Stimulated activated CD8-positive, alpha-beta memory T cell treated with anti-CD3 and anti-CD28 coated beads, Interleukin-12 subunit alpha, Interleukin-12 subunit beta, amount 100 ng/mL, for 24 hours (primary cell): ENCODE measurements around the gene HYI.
A peak's percentile ranks its signal among the peaks of the same experiment; 100 is the strongest.
"Not testable (repeated sequence)": the region's sequence is repeated elsewhere in the genome, so short reads cannot be mapped to it uniquely, and the experiment has no call there.

Experiments used
- DNase-seq: peaks from one replicate; pipeline ENCODE4 v3.0.0-alpha.2; 2020; ENCODE audit errors: extremely low read depth

Gene HYI

GRCh38 chr1:43453442-43454269, at the start of gene HYI:
Gene HYI (minus strand): TSS chr1:43453931. CDS start chr1:43453793, 138 bp downstream.
- peak; percentile 32 for DNase-seq

GRCh38 chr1:43501806-43502205, 48.1 kb upstream of the HYI start:
- not testable (repeated sequence) for DNase-seq

GRCh38 chr1:43499898-43500297, 46.2 kb upstream of the HYI start:
- DNase-seq = no peak

- DNase-seq = no peak
Observed at GRCh38 chr1:43495204-43495603, 41.5 kb upstream of the HYI start.

GRCh38 chr1:43493661-43494450, 40.1 kb upstream of the HYI start:
- DNase-seq = no peak

GRCh38 chr1:43492826-43493225, 39.1 kb upstream of the HYI start:
- no peak for DNase-seq

- no peak for DNase-seq
Observed at GRCh38 chr1:43491061-43491460, 37.3 kb upstream of the HYI start.

- no peak for DNase-seq
Observed at GRCh38 chr1:43488165-43488564, 34.4 kb upstream of the HYI start.

- DNase-seq = no peak
Observed at GRCh38 chr1:43484367-43484766, 30.6 kb upstream of the HYI start.

- no peak for DNase-seq
Observed at GRCh38 chr1:43482215-43482614, 28.5 kb upstream of the HYI start.

- no peak for DNase-seq
Observed at GRCh38 chr1:43481491-43481890, 27.8 kb upstream of the HYI start.

GRCh38 chr1:43479414-43479813, 25.7 kb upstream of the HYI start:
- no peak for DNase-seq

GRCh38 chr1:43477716-43478115, 24.0 kb upstream of the HYI start:
- DNase-seq = no peak

- DNase-seq = not testable (repeated sequence)
Observed at GRCh38 chr1:43475611-43476401, 22.1 kb upstream of the HYI start.

GRCh38 chr1:43473463-43473862, 19.7 kb upstream of the HYI start:
- no peak for DNase-seq

GRCh38 chr1:43472463-43473151, 18.9 kb upstream of the HYI start:
- not testable (repeated sequence) for DNase-seq

- no peak for DNase-seq
Observed at GRCh38 chr1:43472087-43472462, 18.3 kb upstream of the HYI start.

GRCh38 chr1:43469932-43470331, 16.2 kb upstream of the HYI start:
- no peak for DNase-seq

- no peak for DNase-seq
Observed at GRCh38 chr1:43468414-43468813, 14.7 kb upstream of the HYI start.

GRCh38 chr1:43466403-43466802, 12.7 kb upstream of the HYI start:
- no peak for DNase-seq

- DNase-seq = no peak
Observed at GRCh38 chr1:43465505-43466067, 11.9 kb upstream of the HYI start.
